ENCODE measurements around the gene MTMR2. TPM values are rescaled to one million over a fixed set of nuclear protein-coding genes. Genes with fewer than 3 reads are reported as not detected.
"Not testable (repeated sequence)": the region's sequence is repeated elsewhere in the genome, so short reads cannot be mapped to it uniquely, and the experiment has no call there.

Gene MTMR2
- total RNA-seq, 1 donor from 2014 or later = 68.9 TPM

- Histone ChIP-seq H3K27ac (no peak overlapping the region), H3K79me2 (ENCODE audit: low read depth) (no peaks in the 10 kb centered on the region), H3F3A (ENCODE audit: low read depth) (no peaks in the 10 kb centered on the region), H2AFZ (replicated peaks) (no peak overlapping the region), H3K4me2 (no peak overlapping the region), H3K4me1 (no peaks in the 10 kb centered on the region), H3K9me3 (ENCODE audit: low read depth) (no peaks in the 10 kb centered on the region), H3K9ac (no peak overlapping the region), H3K36me3 (no peaks in the 10 kb centered on the region), H3K27me3 (no peaks in the 10 kb centered on the region), H4K20me1 (ENCODE audit: low read depth) (no peaks in the 10 kb centered on the region), H3K4me3 (no peak overlapping the region)
- DNase-seq (ENCODE audit: low spot score) = no peak
- H3K27me3 Mint-ChIP-seq (ENCODE audit: insufficient read depth, low read depth) = no peaks in the 10 kb centered on the region
- peaks cover 15% of the 10 kb centered on the region for H3K9me3 Mint-ChIP-seq
- TF ChIP-seq CTCF (IDR thresholded peaks at IDR 0.05) (no peak), EZH2 (IDR thresholded peaks at IDR 0.05) (no peak), EZH2phosphoT487 (IDR thresholded peaks at IDR 0.05) (no peak)
- H3K4me1 Mint-ChIP-seq = no peaks in the 10 kb centered on the region
- peaks cover 33% of the 10 kb centered on the region for H3K36me3 Mint-ChIP-seq
- no peak overlapping the region for H3K4me3 Mint-ChIP-seq
- H3K27ac Mint-ChIP-seq = no peak overlapping the region
These were observed 46.6 kb downstream of the MTMR2 start for GRCh38 chr11:95877291-95877690.

- H2AFZ ChIP-seq (replicated peaks); H3K27ac ChIP-seq; H3K4me3 Mint-ChIP-seq; H3K4me1 ChIP-seq; H3K9ac ChIP-seq; H3K4me2 ChIP-seq; H3K4me3 ChIP-seq; H3K79me2 ChIP-seq (ENCODE audit: low read depth); H3K27ac Mint-ChIP-seq; H3K9me3 ChIP-seq (ENCODE audit: low read depth); H3K4me1 Mint-ChIP-seq; H3K36me3 Mint-ChIP-seq; H3F3A ChIP-seq (ENCODE audit: low read depth); H3K36me3 ChIP-seq; H3K27me3 Mint-ChIP-seq (ENCODE audit: insufficient read depth, low read depth); H3K27me3 ChIP-seq; DNase-seq (ENCODE audit: low spot score); H4K20me1 ChIP-seq (ENCODE audit: low read depth); H3K9me3 Mint-ChIP-seq: not testable (repeated sequence)
These were observed 53.0 kb downstream of the MTMR2 start for GRCh38 chr11:95870877-95871276.

GRCh38 chr11:95867105-95867504 lies 56.8 kb downstream of the MTMR2 start:
- H3K9ac ChIP-seq = no peak overlapping the region
- H3K27me3 ChIP-seq = no peaks in the 10 kb centered on the region
- no peaks in the 10 kb centered on the region for H3K4me1 ChIP-seq
- H3K4me3 ChIP-seq = no peak overlapping the region
- no peaks in the 10 kb centered on the region for H3K9me3 Mint-ChIP-seq
- TF ChIP-seq CTCF (IDR thresholded peaks at IDR 0.05) (no peak), EZH2phosphoT487 (IDR thresholded peaks at IDR 0.05) (no peak), EZH2 (IDR thresholded peaks at IDR 0.05) (no peak)
- no peaks in the 10 kb centered on the region for H3K36me3 ChIP-seq
- no peaks in the 10 kb centered on the region for H3F3A ChIP-seq (ENCODE audit: low read depth)
- no peaks in the 10 kb centered on the region for H3K79me2 ChIP-seq (ENCODE audit: low read depth)
- DNase-seq (ENCODE audit: low spot score) = no peak
- H3K27ac ChIP-seq = no peak overlapping the region
- H3K36me3 Mint-ChIP-seq = peaks cover 6% of the 10 kb centered on the region
- no peak overlapping the region for H2AFZ ChIP-seq (replicated peaks)
- no peaks in the 10 kb centered on the region for H3K27me3 Mint-ChIP-seq (ENCODE audit: insufficient read depth, low read depth)
- H3K4me3 Mint-ChIP-seq = no peak overlapping the region
- H3K27ac Mint-ChIP-seq = no peak overlapping the region
- no peaks in the 10 kb centered on the region for H4K20me1 ChIP-seq (ENCODE audit: low read depth)
- H3K4me2 ChIP-seq = no peak overlapping the region
- peaks cover 2% of the 10 kb centered on the region for H3K4me1 Mint-ChIP-seq
- H3K9me3 ChIP-seq (ENCODE audit: low read depth) = no peaks in the 10 kb centered on the region

GRCh38 chr11:95863486-95864140 lies 60.3 kb downstream of the MTMR2 start:
- H3K27ac ChIP-seq = no peak overlapping the region
- H3K36me3 ChIP-seq = no peaks in the 10 kb centered on the region
- Mint-ChIP-seq H3K27me3 (ENCODE audit: insufficient read depth, low read depth) (no peaks in the 10 kb centered on the region), H3K4me1 (peaks cover 2% of the 10 kb centered on the region), H3K9me3 (no peaks in the 10 kb centered on the region), H3K36me3 (peaks cover 12% of the 10 kb centered on the region), H3K4me3 (no peak overlapping the region), H3K27ac (no peak overlapping the region)
- H3K4me1 ChIP-seq = no peaks in the 10 kb centered on the region
- TF ChIP-seq EZH2phosphoT487 (IDR thresholded peaks at IDR 0.05) = no peak
- no peak for TF ChIP-seq EZH2 (IDR thresholded peaks at IDR 0.05)
- TF ChIP-seq CTCF (IDR thresholded peaks at IDR 0.05) = no peak
- no peaks in the 10 kb centered on the region for H3K9me3 ChIP-seq (ENCODE audit: low read depth)
- no peaks in the 10 kb centered on the region for H3K27me3 ChIP-seq
- DNase-seq (ENCODE audit: low spot score) = no peak
- H3K9ac ChIP-seq = no peak overlapping the region
- no peak overlapping the region for H3K4me2 ChIP-seq
- no peaks in the 10 kb centered on the region for H3K79me2 ChIP-seq (ENCODE audit: low read depth)
- no peaks in the 10 kb centered on the region for H4K20me1 ChIP-seq (ENCODE audit: low read depth)
- H3K4me3 ChIP-seq = no peak overlapping the region
- no peak overlapping the region for H2AFZ ChIP-seq (replicated peaks)
- no peaks in the 10 kb centered on the region for H3F3A ChIP-seq (ENCODE audit: low read depth)

- not testable (repeated sequence) for H3K4me1 ChIP-seq; H3K9me3 Mint-ChIP-seq; H3F3A ChIP-seq (ENCODE audit: low read depth); H4K20me1 ChIP-seq (ENCODE audit: low read depth); H3K36me3 ChIP-seq; H3K27me3 ChIP-seq; H3K4me1 Mint-ChIP-seq; H3K27me3 Mint-ChIP-seq (ENCODE audit: insufficient read depth, low read depth); DNase-seq (ENCODE audit: low spot score); H3K4me2 ChIP-seq; H3K4me3 Mint-ChIP-seq; H3K9ac ChIP-seq; H3K4me3 ChIP-seq; H3K27ac ChIP-seq; H3K9me3 ChIP-seq (ENCODE audit: low read depth); H2AFZ ChIP-seq (replicated peaks); H3K27ac Mint-ChIP-seq; H3K79me2 ChIP-seq (ENCODE audit: low read depth)
- H3K36me3 Mint-ChIP-seq = peaks cover 17% of the 10 kb centered on the region
These were observed 63.9 kb downstream of the MTMR2 start for GRCh38 chr11:95860024-95860423.

GRCh38 chr11:95854362-95854761 lies 69.5 kb downstream of the MTMR2 start:
- not testable (repeated sequence) for H3K27ac ChIP-seq; H3K4me3 Mint-ChIP-seq; H3K9me3 ChIP-seq (ENCODE audit: low read depth); DNase-seq (ENCODE audit: low spot score); H3K4me1 Mint-ChIP-seq; H3K9ac ChIP-seq; H3K9me3 Mint-ChIP-seq; H2AFZ ChIP-seq (replicated peaks); H3K27me3 Mint-ChIP-seq (ENCODE audit: insufficient read depth, low read depth); H3K27ac Mint-ChIP-seq; H3K79me2 ChIP-seq (ENCODE audit: low read depth); H3F3A ChIP-seq (ENCODE audit: low read depth); H3K4me2 ChIP-seq; H3K4me3 ChIP-seq; H3K27me3 ChIP-seq; H4K20me1 ChIP-seq (ENCODE audit: low read depth); H3K36me3 Mint-ChIP-seq; H3K36me3 ChIP-seq; H3K4me1 ChIP-seq

Measured in neural progenitor cell (in vitro differentiated cells).